Measurements from ENCODE around the gene GPC6. TPM values are rescaled to one million over a fixed set of nuclear protein-coding genes. Genes with fewer than 3 reads are reported as not detected.

Gene GPC6
- total RNA-seq, 1 experiment from 2014 or later = 0.22 TPM

GRCh38 chr13:94433055-94433961 is 1206.7 kb downstream of the GPC6 start:
- no peak overlapping the region for H3K27ac ChIP-seq (ENCODE audit: low read depth, low read length)
- no peak for DNase-seq (ENCODE audit: low read depth, low spot score)
- no peaks in the 10 kb centered on the region for H3K9me3 ChIP-seq (ENCODE audit: control insufficient read depth in 1 of 2, insufficient read depth in 1 of 2, low read depth in 1 of 2, low read length in 2 of 2)
- ATAC-seq = no peak
- no peaks in the 10 kb centered on the region for H3K9me2 ChIP-seq (ENCODE audit: insufficient read depth)
- H2AFZ ChIP-seq (ENCODE audit: low read depth, low read length, poor library complexity, severe bottlenecking) = no peak overlapping the region
- BruUV-seq (replicated peaks) = no TSS peak
- POLR2A ChIA-PET = no interaction called here
- H3K4me1 ChIP-seq (ENCODE audit: control insufficient read depth in 1 of 2, insufficient read depth in 2 of 2, low read length in 2 of 2) = no peaks in the 10 kb centered on the region
- H3K9ac ChIP-seq (ENCODE audit: low read length) = no peak overlapping the region
- H3K79me2 ChIP-seq (ENCODE audit: insufficient read depth, low read length) = no peaks in the 10 kb centered on the region
- no peak overlapping the region for H3K4me3 ChIP-seq (replicated peaks in 1 of 2; ENCODE audit: low read depth in 1 of 2, low read length in 2 of 2)
- H3K36me3 ChIP-seq (ENCODE audit: control insufficient read depth in 1 of 2, insufficient read depth in 2 of 2, low read length in 2 of 2) = no peaks in the 10 kb centered on the region
- RAD21 ChIA-PET (ENCODE audit: low non-redundant PET in 1 of 2, low total read pairs in 2 of 2, uncharacterized antibody in 2 of 2, unreplicated experiment in 2 of 2) = no interaction called here
- peaks cover 1% of the 10 kb centered on the region; the same call in 1 of the 2 replicates for H3K27me3 ChIP-seq (ENCODE audit: insufficient read depth, low read length)
- intact Hi-C loops (cut with micrococcal nuclease) = loop anchor here (10.0 kb wide), 2 partner anchors 721 to 971 kb away; no protein-coding TSS in a partner anchor
- no peaks in the 10 kb centered on the region for H4K20me1 ChIP-seq (ENCODE audit: insufficient read depth)
- CTCF ChIA-PET = interaction anchor here (0.8 to 7.7 kb wide), 2 partner anchors 17 to 184 kb away, joined by 3 to 110 read pairs; no protein-coding TSS in a partner anchor
- no peak overlapping the region for H3K4me2 ChIP-seq (ENCODE audit: low read length)
- no peak for TF ChIP-seq FOSL1 (IDR thresholded peaks at IDR 0.05; ENCODE audit: low read depth)
- no peak for TF ChIP-seq POLR2AphosphoS5 (IDR thresholded peaks at IDR 0.05; ENCODE audit: low read depth, low read length)
- no peak for TF ChIP-seq ZNF274 (IDR thresholded peaks at IDR 0.05; ENCODE audit: low read depth, low read length)
- TF ChIP-seq ZBTB33 (IDR thresholded peaks at IDR 0.05; ENCODE audit: extremely low read depth, insufficient replicate concordance, low read length) = no peak
- no peak for TF ChIP-seq RAD21 (IDR thresholded peaks at IDR 0.05; ENCODE audit: low read depth)
- TF ChIP-seq SIN3A (IDR thresholded peaks at IDR 0.05; ENCODE audit: low read depth) = no peak
- TF ChIP-seq, protein P1, sequence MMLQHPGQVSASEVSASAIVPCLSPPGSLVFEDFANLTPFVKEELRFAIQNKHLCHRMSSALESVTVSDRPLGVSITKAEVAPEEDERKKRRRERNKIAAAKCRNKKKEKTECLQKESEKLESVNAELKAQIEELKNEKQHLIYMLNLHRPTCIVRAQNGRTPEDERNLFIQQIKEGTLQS (IDR thresholded peaks at IDR 0.05) = no peak
- TF ChIP-seq YY1 (IDR thresholded peaks at IDR 0.05; ENCODE audit: extremely low read depth, insufficient replicate concordance, low read depth, low read length) = no peak
- TF ChIP-seq CEBPB (IDR thresholded peaks at IDR 0.05; ENCODE audit: low read depth) = no peak
- TF ChIP-seq JUND (IDR thresholded peaks at IDR 0.05) = no peak
- no peak for TF ChIP-seq ZFX (IDR thresholded peaks at IDR 0.05)
- no peak for TF ChIP-seq ELF1 (IDR thresholded peaks at IDR 0.05; ENCODE audit: borderline replicate concordance, low read depth)
- TF ChIP-seq, protein P2, sequence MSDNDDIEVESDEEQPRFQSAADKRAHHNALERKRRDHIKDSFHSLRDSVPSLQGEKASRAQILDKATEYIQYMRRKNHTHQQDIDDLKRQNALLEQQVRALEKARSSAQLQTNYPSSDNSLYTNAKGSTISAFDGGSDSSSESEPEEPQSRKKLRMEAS (IDR thresholded peaks at IDR 0.05) = no peak
- TF ChIP-seq TCF7L2 (IDR thresholded peaks at IDR 0.05; ENCODE audit: borderline replicate concordance, extremely low read depth, insufficient read depth, insufficient read length) = no peak
- TF ChIP-seq, protein P3, sequence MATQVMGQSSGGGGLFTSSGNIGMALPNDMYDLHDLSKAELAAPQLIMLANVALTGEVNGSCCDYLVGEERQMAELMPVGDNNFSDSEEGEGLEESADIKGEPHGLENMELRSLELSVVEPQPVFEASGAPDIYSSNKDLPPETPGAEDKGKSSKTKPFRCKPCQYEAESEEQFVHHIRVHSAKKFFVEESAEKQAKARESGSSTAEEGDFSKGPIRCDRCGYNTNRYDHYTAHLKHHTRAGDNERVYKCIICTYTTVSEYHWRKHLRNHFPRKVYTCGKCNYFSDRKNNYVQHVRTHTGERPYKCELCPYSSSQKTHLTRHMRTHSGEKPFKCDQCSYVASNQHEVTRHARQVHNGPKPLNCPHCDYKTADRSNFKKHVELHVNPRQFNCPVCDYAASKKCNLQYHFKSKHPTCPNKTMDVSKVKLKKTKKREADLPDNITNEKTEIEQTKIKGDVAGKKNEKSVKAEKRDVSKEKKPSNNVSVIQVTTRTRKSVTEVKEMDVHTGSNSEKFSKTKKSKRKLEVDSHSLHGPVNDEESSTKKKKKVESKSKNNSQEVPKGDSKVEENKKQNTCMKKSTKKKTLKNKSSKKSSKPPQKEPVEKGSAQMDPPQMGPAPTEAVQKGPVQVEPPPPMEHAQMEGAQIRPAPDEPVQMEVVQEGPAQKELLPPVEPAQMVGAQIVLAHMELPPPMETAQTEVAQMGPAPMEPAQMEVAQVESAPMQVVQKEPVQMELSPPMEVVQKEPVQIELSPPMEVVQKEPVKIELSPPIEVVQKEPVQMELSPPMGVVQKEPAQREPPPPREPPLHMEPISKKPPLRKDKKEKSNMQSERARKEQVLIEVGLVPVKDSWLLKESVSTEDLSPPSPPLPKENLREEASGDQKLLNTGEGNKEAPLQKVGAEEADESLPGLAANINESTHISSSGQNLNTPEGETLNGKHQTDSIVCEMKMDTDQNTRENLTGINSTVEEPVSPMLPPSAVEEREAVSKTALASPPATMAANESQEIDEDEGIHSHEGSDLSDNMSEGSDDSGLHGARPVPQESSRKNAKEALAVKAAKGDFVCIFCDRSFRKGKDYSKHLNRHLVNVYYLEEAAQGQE (IDR thresholded peaks at IDR 0.05; ENCODE audit: low read depth) = no peak
- TF ChIP-seq POLR2A (IDR thresholded peaks at IDR 0.05; ENCODE audit: borderline replicate concordance, extremely low read depth, insufficient read depth, insufficient read length) = no peak
- TF ChIP-seq SRF (IDR thresholded peaks at IDR 0.05; ENCODE audit: low read depth) = no peak
- TF ChIP-seq EZH2phosphoT487 (IDR thresholded peaks at IDR 0.05; ENCODE audit: borderline replicate concordance) = no peak
- TF ChIP-seq SP1 (IDR thresholded peaks at IDR 0.05; ENCODE audit: low read depth) = no peak
